Neural progenitor cell (in vitro differentiated cells): ENCODE measurements around the gene NEMP1. TPM values are rescaled to one million over a fixed set of nuclear protein-coding genes. Genes with fewer than 3 reads are reported as not detected.
A peak's percentile ranks its signal among the peaks of the same experiment; 100 is the strongest.

Experiments
- DNase-seq: peaks from one replicate; pipeline ENCODE4 v3.0.0-alpha.2; 2016; ENCODE audit warnings: low spot score
- H2AFZ ChIP-seq: fragments of 200-600 bp; sonication (generic); replicated peaks from 2 replicates; pipeline ENCODE4 v1.6.1; 2016; ENCODE audit warnings: antibody characterized with exemption
- H3F3A ChIP-seq: fragments of 200-600 bp; sonication (generic); 2 replicates; pipeline ENCODE4 v1.6.1; 2016; ENCODE audit warnings: antibody characterized with exemption, low read depth
- H3K27ac ChIP-seq: fragments of 200-600 bp; sonication (generic); 2 replicates; pipeline ENCODE4 v1.5.1; 2016; ENCODE audit warnings: mild to moderate bottlenecking
- H3K27me3 ChIP-seq: fragments of 200-600 bp; sonication (generic); 2 replicates; pipeline ENCODE4 v1.6.1; 2016; ENCODE audit warnings: mild to moderate bottlenecking, moderate library complexity
- H3K36me3 ChIP-seq: fragments of 200-600 bp; sonication (generic); 2 replicates; pipeline ENCODE4 v1.5.1; 2016
- H3K4me1 ChIP-seq: fragments of 200-600 bp; sonication (generic); 2 replicates; pipeline ENCODE4 v1.6.1; 2016; ENCODE audit warnings: mixed run types
- H3K4me2 ChIP-seq: fragments of 200-600 bp; sonication (generic); 2 replicates; pipeline ENCODE4 v1.6.1; 2016
- H3K4me3 ChIP-seq: fragments of 200-600 bp; sonication (generic); 2 replicates; pipeline ENCODE4 v1.5.1; 2016
- H3K79me2 ChIP-seq: fragments of 200-600 bp; sonication (generic); 2 replicates; pipeline ENCODE4 v1.6.1; 2016; ENCODE audit warnings: low read depth
- H3K9ac ChIP-seq: fragments of 200-600 bp; sonication (generic); 2 replicates; pipeline ENCODE4 v1.6.1; 2016
- H3K9me3 ChIP-seq: fragments of 200-600 bp; sonication (generic); 2 replicates; pipeline ENCODE4 v1.5.1; 2016; ENCODE audit warnings: low read depth
- H4K20me1 ChIP-seq: fragments of 200-600 bp; sonication (generic); 2 replicates; pipeline ENCODE4 v1.6.1; 2016; ENCODE audit warnings: low read depth
- H3K27ac Mint-ChIP-seq: 3 replicates; pipeline ENCODE4 v1.8.0; 2021; ENCODE audit warnings: mixed read lengths
- H3K27me3 Mint-ChIP-seq: 2 replicates; pipeline ENCODE4 v1.8.0; 2022; ENCODE audit warnings: low read depth, mild to moderate bottlenecking, inconsistent platforms, moderate library complexity, mixed read lengths; ENCODE audit not compliant: insufficient read depth
- H3K36me3 Mint-ChIP-seq: 3 replicates; pipeline ENCODE4 v1.8.0; 2021; ENCODE audit warnings: mixed read lengths
- H3K4me1 Mint-ChIP-seq: 3 replicates; pipeline ENCODE4 v1.8.0; 2021; ENCODE audit warnings: mixed read lengths
- H3K4me3 Mint-ChIP-seq: 3 replicates; pipeline ENCODE4 v1.8.0; 2021; ENCODE audit warnings: mild to moderate bottlenecking, moderate library complexity, mixed read lengths
- H3K9me3 Mint-ChIP-seq: 3 replicates; pipeline ENCODE4 v1.8.0; 2020; ENCODE audit warnings: mixed read lengths
- EZH2 ChIP-seq: fragments of 200-600 bp; sonication (generic); IDR thresholded peaks from 2 replicates; pipeline ENCODE4 v1.6.1; 2017; ENCODE audit warnings: antibody characterized with exemption, mild to moderate bottlenecking, moderate library complexity
- EZH2phosphoT487 ChIP-seq: fragments of 200-600 bp; sonication (generic); IDR thresholded peaks from 2 replicates; pipeline ENCODE4 v1.6.1; 2017; ENCODE audit warnings: antibody characterized with exemption
- total RNA-seq: library from RNA; depleted of rRNA; stranded (reverse); fragments of >200 nt; gene quantifications from 2 replicates; pipeline ENCODE4 v1.2.3, GENCODE V29; 2015; ENCODE audit warnings: low replicate concordance
- TF ChIP-seq, protein P1 (sequence below): fragments of 200-600 bp; sonication (generic); IDR thresholded peaks from 2 replicates; pipeline ENCODE4 v1.5.1; 2017; ENCODE audit warnings: antibody characterized with exemption, mild to moderate bottlenecking

The NEMP1 gene
- total RNA-seq, 1 donor from 2014 or later = 72.0 TPM

DNA sequence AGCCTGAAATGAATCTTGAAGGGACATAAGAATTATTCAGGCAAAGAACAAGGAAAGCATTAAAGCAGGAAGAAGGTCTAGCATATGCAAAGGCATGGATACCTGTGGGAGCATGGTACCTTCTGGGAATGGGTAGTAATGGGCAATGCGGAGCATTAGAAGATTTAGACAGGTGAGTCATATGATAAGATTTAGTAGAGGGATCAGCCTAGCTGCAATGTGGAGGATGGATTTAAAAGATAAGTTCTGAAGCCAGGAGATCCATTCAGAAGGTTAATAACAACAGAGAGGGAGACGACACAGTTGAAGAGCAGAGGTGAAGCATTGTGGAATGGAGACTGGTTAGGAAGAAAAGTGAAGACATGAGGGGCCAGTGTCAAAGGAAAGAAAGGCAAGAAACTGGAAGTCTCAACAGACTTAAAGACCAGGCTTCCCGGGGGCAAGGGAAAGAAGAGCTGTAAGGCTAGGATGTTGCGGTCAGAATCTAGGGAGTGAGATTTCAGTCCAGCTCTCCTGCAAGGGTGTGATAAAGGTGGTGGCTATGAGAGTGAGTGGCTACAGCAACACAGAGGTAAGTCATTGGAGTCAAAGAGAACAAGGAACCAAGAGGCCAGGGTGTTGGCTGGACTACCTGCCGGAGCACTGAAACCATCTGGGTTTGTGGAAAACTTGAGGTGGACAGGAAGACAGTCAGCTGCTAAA lies 38.1 kb upstream of the NEMP1 start:
- H3K9me3 ChIP-seq = no peaks in the 10 kb centered on the region
- no peaks in the 10 kb centered on the region for H3K27me3 ChIP-seq
- no peaks in the 10 kb centered on the region for H3K4me1 ChIP-seq
- no peak overlapping the region for H3K9ac ChIP-seq
- no peak overlapping the region for H3K4me2 ChIP-seq
- Mint-ChIP-seq H3K4me1 (peaks cover 12% of the 10 kb centered on the region), H3K9me3 (no peaks in the 10 kb centered on the region), H3K4me3 (no peak overlapping the region), H3K27me3 (no peaks in the 10 kb centered on the region), H3K27ac (no peak overlapping the region), H3K36me3 (no peaks in the 10 kb centered on the region)
- no peak overlapping the region for H3K4me3 ChIP-seq
- H3K27ac ChIP-seq = no peak overlapping the region
- H4K20me1 ChIP-seq = no peaks in the 10 kb centered on the region
- no peaks in the 10 kb centered on the region for H3K36me3 ChIP-seq
- H3K79me2 ChIP-seq = no peaks in the 10 kb centered on the region
- TF ChIP-seq EZH2 (no peak), EZH2phosphoT487 (no peak)
- TF ChIP-seq, protein P1, sequence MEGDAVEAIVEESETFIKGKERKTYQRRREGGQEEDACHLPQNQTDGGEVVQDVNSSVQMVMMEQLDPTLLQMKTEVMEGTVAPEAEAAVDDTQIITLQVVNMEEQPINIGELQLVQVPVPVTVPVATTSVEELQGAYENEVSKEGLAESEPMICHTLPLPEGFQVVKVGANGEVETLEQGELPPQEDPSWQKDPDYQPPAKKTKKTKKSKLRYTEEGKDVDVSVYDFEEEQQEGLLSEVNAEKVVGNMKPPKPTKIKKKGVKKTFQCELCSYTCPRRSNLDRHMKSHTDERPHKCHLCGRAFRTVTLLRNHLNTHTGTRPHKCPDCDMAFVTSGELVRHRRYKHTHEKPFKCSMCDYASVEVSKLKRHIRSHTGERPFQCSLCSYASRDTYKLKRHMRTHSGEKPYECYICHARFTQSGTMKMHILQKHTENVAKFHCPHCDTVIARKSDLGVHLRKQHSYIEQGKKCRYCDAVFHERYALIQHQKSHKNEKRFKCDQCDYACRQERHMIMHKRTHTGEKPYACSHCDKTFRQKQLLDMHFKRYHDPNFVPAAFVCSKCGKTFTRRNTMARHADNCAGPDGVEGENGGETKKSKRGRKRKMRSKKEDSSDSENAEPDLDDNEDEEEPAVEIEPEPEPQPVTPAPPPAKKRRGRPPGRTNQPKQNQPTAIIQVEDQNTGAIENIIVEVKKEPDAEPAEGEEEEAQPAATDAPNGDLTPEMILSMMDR = no peak
- no peak for DNase-seq
- H3F3A ChIP-seq = peaks cover 3% of the 10 kb centered on the region
- H2AFZ ChIP-seq = no peak overlapping the region

DNA sequence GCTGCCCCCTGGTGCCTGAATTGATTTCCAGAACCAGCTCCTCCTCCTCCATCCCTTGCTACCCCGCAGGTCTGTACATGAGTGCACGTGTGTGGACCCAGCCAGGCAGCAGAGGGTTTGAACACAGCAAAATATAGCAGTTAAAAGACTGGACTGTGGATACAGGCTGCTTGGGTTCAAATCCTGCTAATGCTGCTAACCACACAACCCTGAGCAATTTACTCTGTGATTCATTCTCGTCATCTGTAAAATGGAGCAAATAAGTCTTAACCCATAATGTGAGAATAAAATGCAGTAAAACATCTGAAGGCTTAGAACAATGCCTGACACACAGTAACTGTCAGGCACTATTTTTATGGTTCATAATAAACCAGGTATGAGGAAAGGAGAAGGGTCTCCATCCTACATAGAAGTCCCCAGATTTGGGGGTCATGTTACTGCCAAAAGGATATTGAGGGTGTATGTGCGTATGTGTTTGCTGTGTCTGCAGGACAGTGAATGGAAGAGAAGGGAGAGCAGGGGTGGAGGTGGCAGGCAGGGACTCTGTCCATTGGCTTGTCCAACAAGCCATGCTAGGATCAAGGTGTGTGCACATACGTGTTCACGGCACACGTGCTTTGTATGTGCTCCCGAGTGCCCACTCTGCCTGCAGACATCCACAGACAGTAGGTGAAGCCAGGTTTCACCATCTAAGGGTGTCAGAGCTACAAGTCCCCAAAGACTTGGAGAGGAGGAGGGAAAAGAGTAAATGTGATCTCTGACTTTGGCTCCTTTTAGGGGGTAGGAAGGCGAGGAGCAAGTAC lies 34.1 kb upstream of the NEMP1 start:
- Histone ChIP-seq H3K9ac (no peak overlapping the region), H3K4me3 (peak overlapping the region; percentile 41), H3K4me2 (peak overlapping the region; percentile 81), H3K4me1 (peaks cover 22% of the 10 kb centered on the region), H4K20me1 (no peaks in the 10 kb centered on the region), H2AFZ (no peak overlapping the region), H3K36me3 (no peaks in the 10 kb centered on the region), H3F3A (peaks cover 20% of the 10 kb centered on the region), H3K27ac (no peak overlapping the region), H3K79me2 (peaks cover 3% of the 10 kb centered on the region), H3K27me3 (no peaks in the 10 kb centered on the region), H3K9me3 (no peaks in the 10 kb centered on the region)
- H3K27me3 Mint-ChIP-seq = no peaks in the 10 kb centered on the region
- no peak for DNase-seq
- no peaks in the 10 kb centered on the region for H3K36me3 Mint-ChIP-seq
- TF ChIP-seq EZH2 (no peak), EZH2phosphoT487 (no peak)
- TF ChIP-seq, protein P1 = peak; percentile 89
- peak overlapping the region; percentile 86 for H3K4me3 Mint-ChIP-seq
- H3K9me3 Mint-ChIP-seq = peaks cover 2% of the 10 kb centered on the region
- H3K27ac Mint-ChIP-seq = no peak overlapping the region
- H3K4me1 Mint-ChIP-seq = peaks cover 44% of the 10 kb centered on the region

DNA sequence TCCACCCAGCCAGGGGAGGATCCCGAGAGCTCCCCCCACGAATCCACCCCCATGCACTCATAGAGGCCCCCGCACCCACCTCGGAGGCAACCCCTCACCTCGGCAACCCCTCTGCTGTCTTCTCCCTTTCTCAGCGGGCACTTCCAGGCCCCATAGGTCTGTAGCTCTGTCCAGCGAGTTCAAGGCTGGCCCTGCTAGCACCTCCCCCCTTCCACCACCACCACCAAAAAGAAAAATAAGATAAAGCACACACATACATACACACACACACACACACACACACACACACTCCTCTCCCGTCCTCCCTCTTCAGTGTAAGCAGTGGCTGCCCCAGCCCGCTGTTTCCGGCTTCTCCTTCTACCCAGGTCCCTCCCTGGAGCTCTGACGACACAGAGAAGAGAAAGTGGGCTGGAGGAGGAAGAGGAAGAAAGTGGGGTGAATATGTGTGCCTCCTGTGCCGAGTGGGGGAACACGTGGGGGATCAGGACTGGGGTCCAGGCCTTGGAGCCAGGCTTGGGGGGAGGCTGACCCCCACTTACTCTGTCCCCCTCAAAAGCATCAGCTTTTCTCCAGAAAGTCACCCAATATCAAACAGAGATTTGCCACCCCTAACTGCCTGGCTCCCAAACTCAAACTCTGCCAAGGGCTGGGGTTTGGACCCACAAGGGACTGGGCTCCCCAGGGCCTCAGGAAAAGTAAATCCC lies 32.6 kb upstream of the NEMP1 start, which contains the start of gene STAT6:
Gene STAT6 (minus strand): TSS at position 332 of the 704 bp plus-strand sequence. CDS start 3,084 bp downstream, outside the sequence.
- peak within 1 kb of the TSS; percentile 63 for H2AFZ ChIP-seq
- H3K79me2 ChIP-seq = peaks cover 3% of the 10 kb centered on the region
- TF ChIP-seq, protein P1 = no peak
- TF ChIP-seq EZH2 (no peak), EZH2phosphoT487 (no peak)
- no peaks in the 10 kb centered on the region for H3K27me3 ChIP-seq
- peaks cover 22% of the 10 kb centered on the region for H3K4me1 ChIP-seq
- peak within 1 kb of the TSS; percentile 81 for H3K4me2 ChIP-seq
- no peak within 1 kb of the TSS for H3K9ac ChIP-seq
- H3K27ac Mint-ChIP-seq = peak within 1 kb of the TSS; percentile 97
- peak within 1 kb of the TSS; percentile 41 for H3K4me3 ChIP-seq
- H3F3A ChIP-seq = peaks cover 20% of the 10 kb centered on the region
- peak within 1 kb of the TSS; percentile 60 for H3K27ac ChIP-seq
- peaks cover 44% of the 10 kb centered on the region for H3K4me1 Mint-ChIP-seq
- H3K9me3 Mint-ChIP-seq = peaks cover 2% of the 10 kb centered on the region
- peak; percentile 65 for DNase-seq
- no peaks in the 10 kb centered on the region for H3K9me3 ChIP-seq
- no peaks in the 10 kb centered on the region for H3K36me3 ChIP-seq
- H3K36me3 Mint-ChIP-seq = peaks cover 4% of the 10 kb centered on the region
- H3K27me3 Mint-ChIP-seq = peaks cover 5% of the 10 kb centered on the region
- no peaks in the 10 kb centered on the region for H4K20me1 ChIP-seq
- peak within 1 kb of the TSS; percentile 86 for H3K4me3 Mint-ChIP-seq
